Amygdala (tissue), 56 donors: ENCODE data around the gene FRAT1.

ENCODE experiments used
- DNase-seq, 56 donors: peaks; one replicate each; lab custom pipeline; 2025; lab: John Stamatoyannopoulos, UW

The FRAT1 gene

DNA sequence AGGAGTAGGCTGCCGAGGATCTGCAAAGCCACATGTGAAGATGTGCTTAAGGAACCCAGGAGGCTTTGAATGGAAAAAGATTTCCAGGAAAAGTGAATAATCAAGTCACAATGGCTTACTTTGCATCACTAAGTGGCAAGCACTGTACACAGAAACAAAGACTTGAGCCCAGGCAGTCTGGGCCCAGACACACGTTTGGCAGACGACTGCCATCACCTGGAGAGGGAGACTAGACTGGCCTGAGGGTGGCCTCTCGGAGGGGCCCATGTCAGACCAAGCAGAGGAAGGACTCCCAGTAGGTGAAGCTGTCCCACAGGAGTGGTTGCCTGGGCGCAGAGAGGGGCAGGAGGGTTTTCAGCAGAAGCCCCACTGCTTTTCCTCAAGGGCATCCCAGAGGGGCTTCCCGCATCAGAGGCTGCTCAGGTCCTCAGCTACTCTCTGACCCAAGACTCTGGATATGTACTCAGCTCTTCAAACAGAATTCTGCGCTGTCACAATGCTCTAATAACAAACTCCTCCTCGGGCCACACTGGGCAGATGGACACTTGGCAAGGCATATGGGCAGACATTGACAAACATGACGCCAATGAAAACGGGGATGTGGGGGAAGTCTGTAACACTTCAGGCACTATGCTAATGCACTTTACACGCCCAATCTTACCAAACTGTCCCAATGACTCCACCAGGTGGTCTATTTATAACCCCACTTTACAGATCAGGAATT lies 43.4 kb downstream of the FRAT1 start:
- no peak for DNase-seq

DNA sequence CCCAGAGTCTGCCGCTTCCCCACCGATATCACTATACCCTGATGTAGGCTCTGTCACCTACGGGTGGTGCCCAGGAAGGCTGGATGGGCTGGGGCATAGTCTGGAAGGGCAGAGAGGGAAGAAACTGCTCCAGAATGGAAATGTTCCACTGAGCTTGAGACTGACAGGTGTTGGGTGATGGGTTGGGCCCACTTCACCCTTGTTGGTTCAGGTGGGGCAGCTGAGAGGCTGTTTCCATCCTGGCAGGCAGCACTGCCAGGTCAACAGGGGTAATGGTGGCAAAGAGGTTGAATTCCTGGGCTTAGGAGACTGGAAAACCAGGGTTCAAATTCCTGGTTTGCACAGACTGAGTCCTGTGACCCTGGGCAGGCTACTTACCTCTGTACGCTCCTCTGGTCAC lies 44.0 kb downstream of the FRAT1 start:
- DNase-seq = no peak

DNA sequence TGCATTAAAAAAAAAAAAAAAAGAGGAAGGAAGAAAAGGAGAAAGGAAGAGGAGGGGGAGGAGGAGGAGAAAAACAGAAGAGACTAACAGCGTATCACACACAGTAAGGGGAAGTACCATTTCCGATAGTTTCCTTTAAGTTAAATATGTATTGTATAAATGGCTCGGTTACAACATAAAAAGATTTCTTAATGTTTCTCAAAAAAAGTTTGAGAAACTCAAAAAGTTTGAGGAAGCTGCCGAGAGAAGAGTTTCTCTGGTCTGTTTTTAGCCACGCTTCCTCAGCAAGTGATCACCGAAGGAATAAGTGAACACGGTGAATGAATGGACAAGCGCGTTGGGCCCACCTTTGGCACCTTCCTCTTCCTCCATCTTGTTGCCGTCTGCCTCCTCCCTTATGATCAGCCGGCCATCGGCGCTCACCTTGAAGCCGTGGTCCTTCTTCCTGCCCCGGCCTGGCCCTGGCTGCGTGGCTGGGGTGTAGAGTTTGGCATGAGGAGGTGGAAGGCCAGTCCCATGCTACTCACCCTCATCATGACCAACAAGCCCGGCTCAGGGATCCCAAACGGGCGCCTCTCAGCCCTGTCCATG lies 46.8 kb downstream of the FRAT1 start:
- no peak for DNase-seq

DNA sequence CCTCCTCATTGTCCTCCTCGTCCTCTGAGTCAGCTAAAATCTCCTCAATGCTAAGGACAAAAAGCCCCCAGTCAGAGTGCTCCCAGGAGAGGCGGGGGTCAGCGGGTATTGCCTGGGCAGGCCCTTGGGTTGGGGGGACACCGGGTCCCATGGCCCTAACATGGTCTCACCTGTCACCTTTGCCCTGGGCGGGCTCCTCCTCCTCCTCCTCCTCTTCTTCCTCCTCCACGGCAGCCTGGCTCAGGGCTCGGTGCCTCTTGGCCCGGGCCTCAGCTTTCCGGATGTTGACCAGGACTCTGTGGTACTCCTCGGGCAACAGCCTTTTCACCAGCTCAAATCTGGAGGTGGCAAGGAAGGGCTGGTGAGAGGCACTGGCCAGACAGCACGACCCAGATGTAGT lies 47.5 kb downstream of the FRAT1 start:
- DNase-seq = no peak

DNA sequence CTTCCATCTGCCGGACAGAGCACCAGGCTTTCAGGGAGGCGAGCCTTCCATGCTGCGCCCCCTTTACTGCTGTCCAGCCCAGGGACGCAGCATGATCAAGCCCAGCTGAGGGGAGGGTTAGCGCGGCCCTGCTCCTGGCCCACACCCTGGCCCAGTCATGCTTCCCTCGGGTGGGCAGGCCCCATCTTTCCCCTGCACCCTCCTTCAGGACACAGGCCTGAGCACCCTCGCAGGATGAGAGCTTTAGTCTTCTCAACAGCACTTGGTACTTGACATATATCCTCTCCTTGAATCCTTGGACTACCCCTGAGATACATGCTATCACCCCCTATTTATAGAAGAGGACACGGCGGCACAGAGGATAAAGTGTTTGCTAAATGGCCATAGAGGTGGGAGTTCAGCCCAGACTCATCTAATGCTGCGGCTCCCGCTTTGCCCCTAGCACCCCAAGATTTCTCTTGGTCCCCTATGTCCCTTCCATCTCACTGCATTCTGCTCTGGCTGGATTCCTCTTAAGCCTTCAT lies 48.1 kb downstream of the FRAT1 start:
- DNase-seq = no peak
